Prostate gland (tissue), 2 donors: ENCODE data around the gene CACNG1. TPM values are rescaled to one million over a fixed set of nuclear protein-coding genes. Genes with fewer than 3 reads are reported as not detected.

Source experiments
- DNase-seq: peaks from one replicate; pipeline ENCODE4 v3.0.0-alpha.2; 2019; ENCODE audit warnings: low spot score
- H3K27ac ChIP-seq, 2 donors: fragments of 200-600 bp; sonication (generic); 2 replicates each; pipeline ENCODE4 v1.5.1; 2017 to 2019
- H3K27me3 ChIP-seq: fragments of 200-600 bp; sonication (generic); replicated peaks from 2 replicates; pipeline ENCODE4 v1.5.1; 2019; ENCODE audit not compliant: insufficient read depth
- H3K36me3 ChIP-seq, 2 donors: fragments of 200-600 bp; sonication (generic); 1 replicate in 1 of 2; 2 replicates in 1 of 2; pipeline versions ENCODE4 v1.5.1 to v1.8.1; 2017 to 2019
- H3K4me1 ChIP-seq: fragments of 200-600 bp; sonication (generic); replicated peaks from 2 replicates; pipeline ENCODE4 v1.5.1; 2019
- H3K4me3 ChIP-seq, 2 donors: fragments of 200-600 bp; sonication (generic); 2 replicates each; pipeline ENCODE4 v1.5.1; 2017 to 2019
- H3K9me3 ChIP-seq: fragments of 200-600 bp; sonication (generic); 2 replicates; pipeline ENCODE4 v1.5.1; 2017
- POLR2A ChIP-seq: fragments of 450-650 bp; IDR thresholded peaks from one replicate; pipeline ENCODE4 v1.6.1; 2016; ENCODE audit warnings: antibody characterized with exemption, mild to moderate bottlenecking
- POLR2AphosphoS5 ChIP-seq: sonication (generic); formaldehyde crosslinking; IDR thresholded peaks from one replicate; pipeline ENCODE4 v1.6.1; 2017; ENCODE audit warnings: antibody characterized with exemption
- WGBS: methylation state at CpG from one replicate; pipeline ENCODE4 v1.1.5; 2018; 5-methylcytosine and 5-hydroxymethylcytosine counted together
- intact Hi-C: fragments of 100-400 bp; cut with DNase I; formaldehyde crosslinking; loops from one replicate; pipeline ENCODE4 v1.14.2; 2022
- total RNA-seq, 2 donors: library from RNA; depleted of rRNA; stranded (reverse); fragments of >200 nt; gene quantifications; one replicate each; pipeline ENCODE4 v1.1.0, GENCODE V29; 2016
- TF ChIP-seq, protein P1 (sequence below), 4 experiments: fragments of 200-600 bp in 2 of 4; fragments of 450-650 bp in 2 of 4; sonication (generic) in 2 of 4; IDR thresholded peaks; 1 replicate in 3 of 4; 2 replicates in 1 of 4; pipeline ENCODE4 v1.5.1; 2016 to 2019; ENCODE audit warnings: antibody characterized with exemption in 4 of 4, mild to moderate bottlenecking in 2 of 4, moderate library complexity in 2 of 4

CACNG1 gene
- total RNA-seq, 2 donors from 2014 or later = 0.74 TPM; not detected in 1

DNA sequence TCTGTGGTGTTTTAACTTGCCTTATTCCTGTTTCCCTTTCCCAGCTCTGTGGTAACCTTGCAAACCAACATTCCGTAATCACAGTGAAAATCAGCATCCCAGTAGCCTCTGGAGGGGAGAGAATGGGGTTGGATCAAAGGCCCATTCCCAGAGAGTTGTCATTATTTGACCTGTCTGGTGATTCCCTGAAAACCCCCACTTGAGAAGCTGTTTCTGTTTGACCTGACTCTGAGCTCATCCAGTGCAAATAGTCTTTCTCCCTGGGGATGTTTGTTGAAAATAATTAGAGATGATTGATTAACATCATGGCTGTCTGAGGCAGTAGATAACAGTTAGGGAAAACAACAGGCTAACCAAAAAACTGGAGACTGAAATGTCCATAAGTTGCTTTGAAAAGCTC is 3.0 kb downstream of the CACNG1 start:
- 54% methylated on average over 1 of the region's 1 CpG for WGBS
- H3K36me3 ChIP-seq = no peaks in the 10 kb centered on the region
- H3K9me3 ChIP-seq = no peaks in the 10 kb centered on the region
- no peaks in the 10 kb centered on the region for H3K27me3 ChIP-seq
- no peak overlapping the region for H3K4me3 ChIP-seq
- H3K4me1 ChIP-seq = no peaks in the 10 kb centered on the region
- TF ChIP-seq POLR2A (no peak), POLR2AphosphoS5 (no peak)
- TF ChIP-seq, protein P1, sequence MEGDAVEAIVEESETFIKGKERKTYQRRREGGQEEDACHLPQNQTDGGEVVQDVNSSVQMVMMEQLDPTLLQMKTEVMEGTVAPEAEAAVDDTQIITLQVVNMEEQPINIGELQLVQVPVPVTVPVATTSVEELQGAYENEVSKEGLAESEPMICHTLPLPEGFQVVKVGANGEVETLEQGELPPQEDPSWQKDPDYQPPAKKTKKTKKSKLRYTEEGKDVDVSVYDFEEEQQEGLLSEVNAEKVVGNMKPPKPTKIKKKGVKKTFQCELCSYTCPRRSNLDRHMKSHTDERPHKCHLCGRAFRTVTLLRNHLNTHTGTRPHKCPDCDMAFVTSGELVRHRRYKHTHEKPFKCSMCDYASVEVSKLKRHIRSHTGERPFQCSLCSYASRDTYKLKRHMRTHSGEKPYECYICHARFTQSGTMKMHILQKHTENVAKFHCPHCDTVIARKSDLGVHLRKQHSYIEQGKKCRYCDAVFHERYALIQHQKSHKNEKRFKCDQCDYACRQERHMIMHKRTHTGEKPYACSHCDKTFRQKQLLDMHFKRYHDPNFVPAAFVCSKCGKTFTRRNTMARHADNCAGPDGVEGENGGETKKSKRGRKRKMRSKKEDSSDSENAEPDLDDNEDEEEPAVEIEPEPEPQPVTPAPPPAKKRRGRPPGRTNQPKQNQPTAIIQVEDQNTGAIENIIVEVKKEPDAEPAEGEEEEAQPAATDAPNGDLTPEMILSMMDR (IDR thresholded peaks at IDR 0.05) = no peak
- no peak overlapping the region for H3K27ac ChIP-seq
- DNase-seq = no peak
- intact Hi-C loops = no loop called here

GRCh38 chr17:67049025-67049739 is 4.8 kb downstream of the CACNG1 start:
- 86% methylated on average over 5 of the region's 5 CpGs for WGBS
- DNase-seq = no peak
- Histone ChIP-seq H3K36me3 (no peaks in the 10 kb centered on the region), H3K27ac (no peak overlapping the region), H3K4me3 (no peak overlapping the region), H3K4me1 (no peaks in the 10 kb centered on the region), H3K9me3 (no peaks in the 10 kb centered on the region), H3K27me3 (no peaks in the 10 kb centered on the region)
- no peak for TF ChIP-seq POLR2AphosphoS5
- TF ChIP-seq, protein P1 (IDR thresholded peaks at IDR 0.05) = no peak
- no peak for TF ChIP-seq POLR2A
- intact Hi-C loops = no loop called here

GRCh38 chr17:67050066-67050465 is 5.7 kb downstream of the CACNG1 start:
- no peak overlapping the region for H3K4me3 ChIP-seq
- no peaks in the 10 kb centered on the region for H3K36me3 ChIP-seq
- WGBS = 94% methylated on average over 1 of the region's 1 CpG
- intact Hi-C loops = no loop called here
- no peak for DNase-seq
- no peak for TF ChIP-seq POLR2A
- TF ChIP-seq, protein P1 (IDR thresholded peaks at IDR 0.05) = no peak
- TF ChIP-seq POLR2AphosphoS5 = no peak
- no peak overlapping the region for H3K27ac ChIP-seq
- no peaks in the 10 kb centered on the region for H3K9me3 ChIP-seq
- no peaks in the 10 kb centered on the region for H3K27me3 ChIP-seq
- H3K4me1 ChIP-seq = no peaks in the 10 kb centered on the region

- 91% methylated on average over 6 of the region's 6 CpGs for WGBS
- no peak for DNase-seq
- TF ChIP-seq POLR2AphosphoS5 (no peak), POLR2A (no peak)
- TF ChIP-seq, protein P1 (IDR thresholded peaks at IDR 0.05) = no peak
- Histone ChIP-seq H3K27me3 (no peaks in the 10 kb centered on the region), H3K4me1 (no peaks in the 10 kb centered on the region), H3K27ac (no peak overlapping the region), H3K36me3 (no peaks in the 10 kb centered on the region), H3K4me3 (no peak overlapping the region), H3K9me3 (no peaks in the 10 kb centered on the region)
- intact Hi-C loops = no loop called here
Measured at GRCh38 chr17:67050471-67051154, 6.3 kb downstream of the CACNG1 start.

- intact Hi-C loops = no loop called here
- Histone ChIP-seq H3K36me3 (no peaks in the 10 kb centered on the region), H3K27ac (no peak overlapping the region), H3K4me1 (no peaks in the 10 kb centered on the region), H3K4me3 (no peak overlapping the region), H3K27me3 (no peaks in the 10 kb centered on the region), H3K9me3 (no peaks in the 10 kb centered on the region)
- no peak for DNase-seq
- TF ChIP-seq, protein P1 (IDR thresholded peaks at IDR 0.05) = no peak
- TF ChIP-seq POLR2A (no peak), POLR2AphosphoS5 (no peak)
- WGBS = 78% methylated on average over 4 of the region's 4 CpGs
Measured at GRCh38 chr17:67051155-67051538, 6.8 kb downstream of the CACNG1 start.
